ENCODE data around the gene VPS9D1.
"Not testable (repeated sequence)": the region's sequence is repeated elsewhere in the genome, so short reads cannot be mapped to it uniquely, and the experiment has no call there.

The VPS9D1 gene

GRCh38 chr16:89693931-89694783 is 26.5 kb downstream of the VPS9D1 start:
- Histone ChIP-seq H3K4me3 (replicated peaks; ENCODE audit: low read depth, low read length) (no peak overlapping the region), H3K36me3 (ENCODE audit: control insufficient read depth, insufficient read depth, low read length) (peaks cover 32% of the 10 kb centered on the region), H3K27me3 (replicated peaks; ENCODE audit: control insufficient read depth, insufficient read depth, low read length) (no peaks in the 10 kb centered on the region)
- no peak for TF ChIP-seq CTCF (IDR thresholded peaks at IDR 0.05; ENCODE audit: insufficient read depth, low read length, poor library complexity, severe bottlenecking)
- no peak for DNase-seq (ENCODE audit: extremely low read depth, insufficient read length)

DNA sequence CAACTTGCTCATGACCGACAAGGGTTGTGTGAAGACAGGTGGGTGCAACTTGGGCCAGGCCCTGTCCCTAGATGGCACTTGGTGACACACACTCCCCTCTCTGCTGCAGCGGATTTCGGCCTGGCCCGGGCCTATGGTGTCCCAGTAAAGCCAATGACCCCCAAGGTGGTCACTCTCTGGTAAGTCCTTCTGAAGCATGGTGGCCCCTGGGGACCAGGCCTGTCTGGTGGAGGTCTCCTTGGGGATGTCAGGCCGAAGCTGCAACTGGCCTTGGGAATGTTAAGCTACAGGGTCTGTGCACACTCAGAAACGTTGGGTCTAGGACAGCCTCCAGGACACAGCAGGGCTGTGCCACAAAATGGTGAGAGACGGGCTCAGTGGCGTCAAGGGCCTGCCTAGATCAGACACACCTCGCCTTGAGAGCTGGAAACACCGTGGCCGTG is 27.4 kb downstream of the VPS9D1 start:
- no peak for DNase-seq (ENCODE audit: extremely low read depth, insufficient read length)
- TF ChIP-seq CTCF (IDR thresholded peaks at IDR 0.05; ENCODE audit: insufficient read depth, low read length, poor library complexity, severe bottlenecking): no peak
- no peaks in the 10 kb centered on the region for H3K27me3 ChIP-seq (replicated peaks; ENCODE audit: control insufficient read depth, insufficient read depth, low read length)
- H3K36me3 ChIP-seq (ENCODE audit: control insufficient read depth, insufficient read depth, low read length): peaks cover 32% of the 10 kb centered on the region
- no peak overlapping the region for H3K4me3 ChIP-seq (replicated peaks; ENCODE audit: low read depth, low read length)

GRCh38 chr16:89691986-89692569 is 28.6 kb downstream of the VPS9D1 start:
- no peaks in the 10 kb centered on the region for H3K27me3 ChIP-seq (replicated peaks; ENCODE audit: control insufficient read depth, insufficient read depth, low read length)
- peaks cover 32% of the 10 kb centered on the region for H3K36me3 ChIP-seq (ENCODE audit: control insufficient read depth, insufficient read depth, low read length)
- no peak for DNase-seq (ENCODE audit: extremely low read depth, insufficient read length)
- no peak overlapping the region for H3K4me3 ChIP-seq (replicated peaks; ENCODE audit: low read depth, low read length)
- no peak for TF ChIP-seq CTCF (IDR thresholded peaks at IDR 0.05; ENCODE audit: insufficient read depth, low read length, poor library complexity, severe bottlenecking)

DNA sequence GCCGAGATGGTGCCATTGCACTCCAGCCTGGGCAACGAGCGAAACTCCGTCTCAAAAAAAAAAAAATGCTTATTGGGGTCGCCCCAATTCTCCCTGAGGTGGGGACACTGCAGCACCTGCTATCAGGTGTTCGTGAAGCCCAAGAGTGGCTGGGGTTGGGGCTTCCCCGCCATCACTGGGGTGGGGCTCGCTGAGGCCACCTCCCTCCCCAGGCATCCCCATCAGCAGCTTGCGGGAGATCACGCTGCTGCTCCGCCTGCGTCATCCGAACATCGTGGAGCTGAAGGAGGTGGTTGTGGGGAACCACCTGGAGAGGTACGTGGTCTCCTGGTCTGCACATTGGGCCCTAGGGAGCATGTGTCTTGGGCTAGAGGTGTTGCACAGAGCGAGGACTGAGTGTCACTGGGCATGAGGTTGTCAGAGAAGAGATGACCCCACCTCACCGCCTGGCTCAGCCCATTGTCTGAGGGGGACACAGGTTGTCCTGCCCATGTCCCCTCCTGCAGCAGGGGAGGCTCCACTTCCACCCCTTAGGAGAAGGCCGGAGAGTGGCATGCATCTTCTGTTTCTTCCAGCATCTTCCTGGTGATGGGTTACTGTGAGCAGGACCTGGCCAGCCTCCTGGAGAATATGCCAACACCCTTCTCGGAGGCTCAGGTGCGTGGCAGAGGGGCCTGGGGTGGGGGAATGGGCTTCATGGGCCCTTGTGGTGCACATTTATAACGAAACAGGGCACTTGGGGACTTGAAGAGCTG is 29.3 kb downstream of the VPS9D1 start:
- Histone ChIP-seq H3K27me3 (replicated peaks; ENCODE audit: control insufficient read depth, insufficient read depth, low read length) (no peaks in the 10 kb centered on the region), H3K36me3 (ENCODE audit: control insufficient read depth, insufficient read depth, low read length) (peaks cover 30% of the 10 kb centered on the region), H3K4me3 (replicated peaks; ENCODE audit: low read depth, low read length) (no peak overlapping the region)
- TF ChIP-seq CTCF (IDR thresholded peaks at IDR 0.05; ENCODE audit: insufficient read depth, low read length, poor library complexity, severe bottlenecking): no peak
- DNase-seq (ENCODE audit: extremely low read depth, insufficient read length): no peak

- no peak overlapping the region for H3K4me3 ChIP-seq (replicated peaks; ENCODE audit: low read depth, low read length)
- peaks cover 33% of the 10 kb centered on the region for H3K36me3 ChIP-seq (ENCODE audit: control insufficient read depth, insufficient read depth, low read length)
- no peak for TF ChIP-seq CTCF (IDR thresholded peaks at IDR 0.05; ENCODE audit: insufficient read depth, low read length, poor library complexity, severe bottlenecking)
- no peak for DNase-seq (ENCODE audit: extremely low read depth, insufficient read length)
- H3K27me3 ChIP-seq (replicated peaks; ENCODE audit: control insufficient read depth, insufficient read depth, low read length): no peaks in the 10 kb centered on the region
These were observed 30.3 kb downstream of the VPS9D1 start for GRCh38 chr16:89690392-89690901.

GRCh38 chr16:89689621-89690020 is 31.1 kb downstream of the VPS9D1 start:
- DNase-seq (ENCODE audit: extremely low read depth, insufficient read length): not testable (repeated sequence)
- peaks cover 32% of the 10 kb centered on the region for H3K36me3 ChIP-seq (ENCODE audit: control insufficient read depth, insufficient read depth, low read length)

More at GRCh38 chr16:89689621-89690020, 31.1 kb downstream of the VPS9D1 start:
- H3K27me3 ChIP-seq (replicated peaks; ENCODE audit: control insufficient read depth, insufficient read depth, low read length); H3K4me3 ChIP-seq (replicated peaks; ENCODE audit: low read depth, low read length): not testable (repeated sequence)

Data from GM06990 (cell line).